ENCODE data around the gene CD164L2.

CD164L2 gene

GRCh38 chr1:27349784-27350662 is 33.1 kb downstream of the CD164L2 start:
- no peak for DNase-seq (ENCODE audit: extremely low read depth in 1 of 2, low read depth in 1 of 2)

GRCh38 chr1:27348861-27349783 is 34.0 kb downstream of the CD164L2 start:
- DNase-seq (ENCODE audit: extremely low read depth in 1 of 2, low read depth in 1 of 2): no peak

- no peak for DNase-seq (ENCODE audit: extremely low read depth in 1 of 2, low read depth in 1 of 2)
These were observed 36.0 kb downstream of the CD164L2 start for GRCh38 chr1:27346991-27347624.

- no peak for DNase-seq (ENCODE audit: extremely low read depth in 1 of 2, low read depth in 1 of 2)
These were observed 36.8 kb downstream of the CD164L2 start for GRCh38 chr1:27346357-27346756.

- no peak for DNase-seq (ENCODE audit: extremely low read depth in 1 of 2, low read depth in 1 of 2)
These were observed 37.9 kb downstream of the CD164L2 start for GRCh38 chr1:27345272-27345671.

GRCh38 chr1:27343639-27344025 is 39.5 kb downstream of the CD164L2 start:
- DNase-seq (ENCODE audit: extremely low read depth in 1 of 2, low read depth in 1 of 2): no peak

GRCh38 chr1:27342778-27343638 is 40.1 kb downstream of the CD164L2 start:
- DNase-seq (ENCODE audit: extremely low read depth in 1 of 2, low read depth in 1 of 2): peak; percentile 44 to 58

DNA sequence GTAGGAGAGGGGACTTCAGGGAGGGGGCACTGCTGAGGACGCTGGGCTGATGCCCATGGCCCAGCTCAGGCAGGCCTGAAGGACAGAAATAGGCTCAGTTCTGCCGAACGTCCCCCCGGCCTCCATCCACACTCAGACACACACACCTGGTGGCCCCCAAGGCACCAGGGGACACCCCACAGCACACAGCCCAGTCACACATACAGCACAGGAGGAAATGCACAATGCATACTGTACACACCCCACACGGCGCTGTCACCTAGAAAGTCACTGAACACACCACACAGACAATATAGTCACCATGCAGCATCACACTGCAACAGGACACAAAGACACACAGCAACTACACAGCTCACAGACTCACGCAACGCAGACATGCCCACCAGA is 40.7 kb downstream of the CD164L2 start:
- DNase-seq (ENCODE audit: extremely low read depth in 1 of 2, low read depth in 1 of 2): no peak

DNA sequence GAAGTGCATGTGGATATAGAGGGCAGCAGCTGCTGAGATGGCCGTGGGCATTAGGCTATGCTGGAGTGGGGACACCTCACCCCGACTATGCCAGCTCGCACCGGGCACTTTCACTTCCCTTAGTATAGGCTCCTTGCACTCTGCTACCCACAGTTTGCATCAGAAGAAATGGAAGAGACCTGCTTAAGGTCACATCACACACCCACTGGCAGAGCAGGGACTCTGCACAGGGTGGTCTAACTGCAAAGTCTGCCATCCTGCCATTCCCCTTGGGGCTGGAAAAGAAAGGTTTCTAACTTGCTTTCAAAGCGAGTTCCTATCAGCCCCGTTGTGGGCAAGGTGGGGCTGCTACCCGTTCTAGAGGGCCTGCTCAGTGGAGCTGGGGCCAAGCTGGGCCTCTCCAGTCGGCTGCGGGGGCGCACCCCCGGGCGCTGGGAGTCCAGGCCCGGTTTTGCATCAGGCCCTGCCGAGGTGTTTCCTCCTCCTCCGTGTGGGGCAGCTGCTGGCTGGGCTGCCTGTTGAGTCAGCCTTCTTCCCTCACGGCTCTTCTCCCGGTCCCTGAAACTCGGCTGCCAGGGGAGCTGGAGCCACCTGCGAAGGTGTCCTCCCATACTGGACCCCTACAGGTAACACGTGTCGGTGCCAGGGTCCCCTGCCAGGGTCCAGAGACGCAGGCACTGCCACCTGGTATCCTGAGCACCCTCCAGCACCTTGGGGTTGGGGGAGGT is 41.4 kb downstream of the CD164L2 start, which contains the start of gene SYTL1:
TSS of gene SYTL1 (plus strand) at position 498 of the 728 bp plus-strand sequence. CDS start 3,313 bp downstream, outside the sequence.
- peak; percentile 21 to 49 for DNase-seq (ENCODE audit: extremely low read depth in 1 of 2, low read depth in 1 of 2)

- no peak for DNase-seq (ENCODE audit: extremely low read depth in 1 of 2, low read depth in 1 of 2)
These were observed 43.9 kb downstream of the CD164L2 start for GRCh38 chr1:27339213-27339612.

DNA sequence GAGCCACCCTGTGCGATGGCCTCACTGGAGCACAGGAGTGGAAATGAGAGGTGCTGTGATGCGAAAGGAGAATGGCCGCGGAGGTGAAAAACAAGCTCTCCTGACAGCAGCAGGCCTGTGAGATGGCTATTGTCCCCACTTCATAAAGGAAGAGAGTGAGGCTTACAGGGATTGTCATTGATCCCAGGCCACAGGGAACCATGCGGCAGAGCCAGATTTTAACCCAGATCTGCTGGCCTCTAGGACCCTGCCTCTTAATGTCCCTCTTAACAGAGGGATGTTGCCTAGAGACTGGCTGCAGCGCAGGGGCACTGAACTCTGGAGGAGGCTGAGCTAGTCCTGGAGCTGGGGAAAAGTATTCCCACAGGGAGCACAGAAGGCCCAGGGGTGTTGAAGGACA is 44.4 kb downstream of the CD164L2 start:
- DNase-seq (ENCODE audit: extremely low read depth in 1 of 2, low read depth in 1 of 2): no peak

DNA sequence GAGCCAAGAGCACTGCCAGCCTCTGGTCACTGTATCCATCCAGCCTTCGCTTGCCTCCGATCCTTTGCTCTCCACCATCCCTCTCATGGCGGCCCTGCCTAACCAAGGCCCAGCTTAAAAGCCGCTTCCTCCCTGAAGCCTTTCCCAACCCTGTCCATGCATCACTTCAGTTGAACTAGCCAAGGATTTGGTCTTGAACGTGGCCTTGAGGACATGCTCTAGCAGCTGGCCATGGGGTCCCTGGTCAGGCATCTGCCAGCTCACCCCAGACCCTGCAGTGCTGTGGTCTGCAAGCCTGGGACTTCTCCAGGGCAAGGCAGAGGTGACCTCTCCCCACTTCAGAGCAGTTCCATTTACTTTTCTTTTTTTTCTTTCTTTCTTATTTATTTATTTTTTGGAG is 46.4 kb downstream of the CD164L2 start:
- no peak for DNase-seq (ENCODE audit: extremely low read depth in 1 of 2, low read depth in 1 of 2)

DNA sequence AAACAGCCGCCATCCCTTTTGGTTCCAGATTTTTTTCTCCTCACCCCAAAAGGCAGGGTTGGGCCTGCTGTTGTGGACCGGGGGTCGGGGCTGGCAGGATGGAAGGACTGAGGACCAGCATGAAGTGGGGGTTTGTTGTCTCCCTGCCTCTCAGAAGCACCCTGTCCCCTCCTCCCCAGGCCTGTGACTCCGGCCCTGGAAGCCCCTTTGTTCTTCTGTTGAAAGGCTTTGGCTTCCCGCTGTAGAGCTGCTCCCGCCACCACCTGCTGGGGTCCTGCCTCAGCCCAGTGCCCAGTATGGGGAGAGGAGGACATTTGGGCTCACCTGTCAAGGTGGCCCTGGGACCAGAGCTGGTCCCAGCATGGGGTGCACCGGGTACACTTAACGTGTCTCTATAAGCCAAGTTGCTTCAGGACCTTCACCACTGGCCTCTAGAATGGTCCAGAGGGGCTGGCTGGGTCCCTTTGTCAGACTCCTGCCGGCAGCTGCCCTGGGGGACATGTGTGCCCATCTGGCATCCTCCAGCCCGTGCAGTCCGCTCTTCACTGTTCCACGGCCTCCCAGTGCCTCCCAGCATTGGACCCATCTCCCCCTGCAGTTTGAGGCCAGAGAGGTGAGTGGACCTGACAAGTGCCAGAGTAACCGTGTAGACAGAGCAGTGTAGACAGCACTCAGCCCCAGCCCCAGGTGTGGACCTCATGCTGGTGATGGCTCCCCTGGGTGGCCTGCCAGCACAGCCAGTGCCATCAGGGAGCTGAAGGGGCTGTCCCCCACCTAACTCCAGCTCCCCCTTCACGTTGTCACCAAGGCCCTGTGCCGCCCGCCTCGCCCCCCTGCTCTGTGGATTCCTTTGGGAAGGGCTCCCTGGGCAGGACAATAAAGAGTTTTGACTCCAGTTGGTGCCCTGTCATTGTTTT is 47.4 kb downstream of the CD164L2 start:
- no peak for DNase-seq (ENCODE audit: extremely low read depth in 1 of 2, low read depth in 1 of 2)

GRCh38 chr1:27333717-27334279 is 49.3 kb downstream of the CD164L2 start:
- no peak for DNase-seq (ENCODE audit: extremely low read depth in 1 of 2, low read depth in 1 of 2)

DNA sequence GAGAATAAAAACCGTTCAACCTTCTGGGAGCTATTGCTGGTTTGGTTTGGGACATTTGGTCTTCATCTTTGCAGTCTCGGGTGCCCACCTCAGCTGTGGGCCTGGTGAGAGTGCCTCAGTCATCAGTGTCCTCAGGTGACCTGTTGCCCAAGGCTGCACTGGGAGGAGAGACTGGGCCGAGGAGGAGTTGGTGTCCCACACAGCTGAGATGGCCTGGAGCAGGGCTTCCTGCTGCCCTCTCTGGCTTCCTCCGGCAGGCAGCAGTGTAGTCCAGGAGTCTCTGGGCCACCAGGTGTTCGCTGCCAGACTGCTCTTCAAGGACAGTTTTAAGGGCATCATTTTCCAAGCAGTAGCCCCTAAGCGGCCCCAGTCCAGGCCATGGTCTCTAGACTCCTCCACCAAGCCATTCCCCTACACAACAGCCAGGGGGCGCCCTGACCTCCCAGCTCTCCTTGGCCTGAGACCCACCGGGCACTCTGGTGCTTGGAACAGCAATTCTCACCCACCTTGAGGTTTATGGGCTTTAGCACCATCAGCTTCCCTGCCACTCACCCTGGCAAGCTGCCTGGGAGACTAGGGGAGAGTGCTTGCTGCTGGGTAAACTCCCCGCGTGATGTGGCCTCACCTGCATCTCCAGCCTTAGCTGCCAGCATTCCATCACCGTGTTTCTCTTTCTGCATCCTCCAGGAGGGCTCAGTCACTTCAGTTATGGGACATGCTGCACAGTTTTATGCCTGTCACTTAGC is 50.4 kb downstream of the CD164L2 start:
- DNase-seq (ENCODE audit: extremely low read depth in 1 of 2, low read depth in 1 of 2): peak in 1 of 2 donors; percentile 53

DNA sequence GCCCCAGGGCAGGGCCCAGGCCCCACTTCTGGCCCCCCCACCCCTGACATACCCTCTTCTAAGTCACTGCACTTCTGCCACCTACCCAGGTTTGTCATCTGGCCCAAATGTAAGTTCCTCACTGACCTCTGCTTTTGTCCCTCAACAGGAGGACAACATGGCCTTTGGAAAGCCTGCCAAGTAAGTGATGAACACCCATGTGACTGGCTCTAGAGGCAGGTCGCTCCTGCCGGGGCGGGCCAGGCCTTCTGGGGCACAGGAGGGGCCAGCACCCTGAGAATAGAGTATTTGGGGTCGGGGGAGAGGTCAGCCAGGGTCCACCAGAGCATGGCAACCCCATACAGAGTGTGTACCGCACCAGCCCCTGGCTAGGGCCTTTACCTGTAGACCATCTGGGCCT is 51.2 kb downstream of the CD164L2 start:
- no peak for DNase-seq (ENCODE audit: extremely low read depth in 1 of 2, low read depth in 1 of 2)

- DNase-seq (ENCODE audit: extremely low read depth in 1 of 2, low read depth in 1 of 2): no peak
These were observed 51.7 kb downstream of the CD164L2 start for GRCh38 chr1:27331426-27331825.

All from activated CD8-positive, alpha-beta memory T cell treated with anti-CD3 and anti-CD28 coated beads for 1 hour (primary cell).